Gastrocnemius medialis (tissue), 4 donors: ENCODE data around the gene TANGO6.

Source experiments
- CTCF ChIP-seq, 5 experiments: fragments of 450-650 bp in 3 of 5; fragments of 200-600 bp in 2 of 5; sonication (generic) in 2 of 5; IDR thresholded peaks in 4 of 5; conservative IDR thresholded peaks in 1 of 5; 1 replicate in 4 of 5; 2 replicates in 1 of 5; pipeline ENCODE4 v1.5.1; 2016 to 2019; ENCODE audit warnings: antibody characterized with exemption in 5 of 5, mild to moderate bottlenecking in 3 of 5, moderate library complexity in 3 of 5
- POLR2A ChIP-seq, 2 donors: fragments of 450-650 bp; IDR thresholded peaks; one replicate each; pipeline ENCODE4 v1.6.1; 2017; ENCODE audit warnings: antibody characterized with exemption in 2 of 2, mild to moderate bottlenecking in 2 of 2, moderate library complexity in 2 of 2

GRCh38 chr16:69108905-69109252, 265.5 kb downstream of the TANGO6 start:
- TF ChIP-seq CTCF (IDR thresholded peaks at IDR 0.05 in 4 of 5, conservative IDR thresholded peaks at IDR 0.05 in 1 of 5) (no peak), POLR2A (IDR thresholded peaks at IDR 0.05) (no peak)
